Body of pancreas (tissue), 4 donors: ENCODE data around the gene GALT. TPM values are rescaled to one million over a fixed set of nuclear protein-coding genes. Genes with fewer than 3 reads are reported as not detected.
"Not testable (repeated sequence)": the region's sequence is repeated elsewhere in the genome, so short reads cannot be mapped to it uniquely, and the experiment has no call there.

Experiments used
- ATAC-seq: fragments of 150-250 bp; one replicate; pipeline ENCODE4 v1.9.1; 2016
- DNase-seq, 4 donors: peaks; one replicate each; pipeline ENCODE4 v3.0.0-alpha.2; 2019
- H3K27ac ChIP-seq, 4 donors: fragments of 200-600 bp; sonication (generic); 1 replicate in 3 of 4; 2 replicates in 1 of 4; pipeline versions ENCODE4 v1.5.1 to v1.6.1; 2016 to 2019; ENCODE audit warnings: mild to moderate bottlenecking in 1 of 4, mixed read lengths in 1 of 4, moderate library complexity in 1 of 4
- H3K27me3 ChIP-seq, 2 donors: fragments of 200-600 bp; sonication (generic); one replicate each; pipeline ENCODE4 v1.6.0; 2016; ENCODE audit warnings: mild to moderate bottlenecking in 1 of 2
- H3K36me3 ChIP-seq, 2 donors: fragments of 200-600 bp; sonication (generic); replicated peaks in 1 of 2; 2 replicates each; pipeline ENCODE4 v1.5.1; 2016; ENCODE audit warnings: low read depth in 2 of 2; ENCODE audit not compliant: insufficient read depth in 1 of 2
- H3K4me1 ChIP-seq: fragments of 200-600 bp; sonication (generic); one replicate; pipeline ENCODE4 v1.6.0; 2016
- H3K4me3 ChIP-seq, 2 donors: fragments of 200-600 bp; sonication (generic); 1 replicate in 1 of 2; 2 replicates in 1 of 2; pipeline ENCODE4 v1.5.1; 2016 to 2019
- H3K9me3 ChIP-seq, 3 donors: fragments of 200-600 bp; sonication (generic); 1 replicate in 2 of 3; 2 replicates in 1 of 3; pipeline ENCODE4 v1.5.1; 2016
- CTCF ChIP-seq, 7 experiments: fragments of 450-650 bp in 4 of 7; fragments of 200-600 bp in 3 of 7; sonication (generic) in 3 of 7; IDR thresholded peaks; one replicate each; pipeline ENCODE4 v1.5.1; 2016 to 2019; ENCODE audit warnings: antibody characterized with exemption in 7 of 7
- POLR2A ChIP-seq, 3 donors: fragments of 450-650 bp; IDR thresholded peaks; one replicate each; pipeline ENCODE4 v1.6.1; 2016; ENCODE audit warnings: antibody characterized with exemption in 3 of 3, mild to moderate bottlenecking in 2 of 3
- WGBS, 2 donors: methylation state at CpG; one replicate each; pipeline ENCODE4 v1.1.5; 2017; 5-methylcytosine and 5-hydroxymethylcytosine counted together
- intact Hi-C: fragments of 100-400 bp; cut with DNase I; formaldehyde crosslinking; loops from one replicate; pipeline ENCODE4 v1.15.1; 2023
- total RNA-seq, 2 donors: library from RNA; depleted of rRNA; stranded (reverse); fragments of >200 nt; gene quantifications; one replicate each; pipeline ENCODE4 v1.1.0, GENCODE V29; 2016

The GALT gene
- total RNA-seq, 2 donors from 2014 or later = 31.6 to 33.2 TPM

DNA sequence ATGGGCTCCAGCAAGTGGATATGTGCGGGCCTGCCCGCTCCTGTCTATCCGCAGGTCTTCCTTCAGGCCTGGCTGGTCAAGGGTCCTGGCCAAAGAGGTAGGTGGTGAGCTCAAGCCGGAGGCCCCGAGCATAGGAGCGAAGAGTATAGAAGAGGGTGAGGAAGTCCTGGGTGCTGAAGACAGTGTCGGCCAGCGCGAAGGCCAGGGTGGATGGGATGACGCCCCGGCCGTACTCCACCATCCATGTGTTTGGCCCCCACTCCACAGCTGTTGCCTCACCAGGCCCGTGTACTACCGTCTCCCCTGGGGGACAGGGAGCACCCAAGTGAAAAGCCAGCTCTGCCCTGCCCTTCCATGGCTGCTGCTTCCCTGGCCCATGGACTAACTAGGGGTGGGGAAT is 10.9 kb upstream of the GALT start:
- H3K4me1 ChIP-seq = peaks cover 28% of the 10 kb centered on the region
- no peak overlapping the region for H3K4me3 ChIP-seq
- TF ChIP-seq CTCF (IDR thresholded peaks at IDR 0.05) = no peak
- no peak for TF ChIP-seq POLR2A (IDR thresholded peaks at IDR 0.05)
- H3K9me3 ChIP-seq = no peaks in the 10 kb centered on the region
- H3K27me3 ChIP-seq = no peaks in the 10 kb centered on the region
- H3K36me3 ChIP-seq = no peaks in the 10 kb centered on the region
- intact Hi-C loops = no loop called here
- WGBS, 2 donors = 92 to 95% methylated on average over 14 of the region's 14 CpGs
- H3K27ac ChIP-seq = no peak overlapping the region
- ATAC-seq (no peak), DNase-seq (no peak)

DNA sequence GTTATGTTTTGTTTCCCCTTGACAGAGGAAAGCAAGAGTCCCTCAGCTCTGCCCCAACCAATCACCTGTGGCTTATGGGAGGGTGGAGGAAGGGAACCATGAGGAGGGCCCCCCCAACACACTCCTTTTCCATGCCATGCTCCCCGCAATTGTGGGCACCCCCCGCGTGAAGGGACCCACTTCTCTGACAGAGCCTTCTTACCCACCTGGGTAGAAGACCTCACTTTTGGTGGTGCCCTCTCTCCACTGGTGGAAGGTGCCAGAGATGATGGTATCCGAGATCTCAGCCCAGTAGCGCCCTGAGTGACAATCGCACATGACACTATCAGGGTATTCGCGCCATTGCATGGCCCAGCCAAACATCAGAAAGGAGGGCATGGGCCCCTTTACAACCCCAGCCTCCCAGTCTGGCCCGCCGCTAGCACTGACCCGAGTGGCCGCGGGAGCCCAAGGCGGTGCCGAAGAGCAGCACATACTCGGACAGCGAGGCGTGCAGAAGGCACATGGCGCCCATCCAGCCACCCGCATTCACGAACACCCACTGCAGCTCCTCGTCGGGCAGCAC is 9.6 kb upstream of the GALT start:
- H3K4me1 ChIP-seq = peaks cover 28% of the 10 kb centered on the region
- no peaks in the 10 kb centered on the region for H3K27me3 ChIP-seq
- DNase-seq = peak in 2 of 4 donors; percentile 52 to 57
- 9 to 13% methylated on average over 8 to 23 of the region's 23 CpGs for WGBS, 2 donors
- TF ChIP-seq CTCF (IDR thresholded peaks at IDR 0.05) = no peak
- intact Hi-C loops = no loop called here
- no peaks in the 10 kb centered on the region for H3K36me3 ChIP-seq
- peak overlapping the region; percentile 71 to 84 (median 79) for H3K27ac ChIP-seq
- H3K9me3 ChIP-seq = no peaks in the 10 kb centered on the region
- peak overlapping the region; percentile 32 to 48 for H3K4me3 ChIP-seq
- ATAC-seq = no peak

- Histone ChIP-seq H3K36me3 (no peaks in the 10 kb centered on the region), H3K9me3 (no peaks in the 10 kb centered on the region), H3K27ac (peak within 1 kb of the TSS; percentile 71 to 84 (median 79)), H3K4me3 (peak within 1 kb of the TSS; percentile 32 to 48), H3K4me1 (peaks cover 28% of the 10 kb centered on the region), H3K27me3 (no peaks in the 10 kb centered on the region)
- intact Hi-C loops = no loop called here
- peak; percentile 93 to 95 (median 94) for DNase-seq
- peak; percentile 75 to 79 (median 75) for TF ChIP-seq POLR2A (IDR thresholded peaks at IDR 0.05)
- TF ChIP-seq CTCF (IDR thresholded peaks at IDR 0.05) = peak in 1 of 7 experiments; percentile 28
- 0 to 1% methylated on average over 4 to 46 of the region's 74 CpGs for WGBS, 2 donors
- ATAC-seq = peak; percentile 97
Measured at GRCh38 chr9:34637356-34638137, 8.9 kb upstream of the GALT start, which contains the start of gene SIGMAR1. SIGMAR1 (minus strand) TSS chr9:34637787; CDS start chr9:34637697, 90 bp downstream.

DNA sequence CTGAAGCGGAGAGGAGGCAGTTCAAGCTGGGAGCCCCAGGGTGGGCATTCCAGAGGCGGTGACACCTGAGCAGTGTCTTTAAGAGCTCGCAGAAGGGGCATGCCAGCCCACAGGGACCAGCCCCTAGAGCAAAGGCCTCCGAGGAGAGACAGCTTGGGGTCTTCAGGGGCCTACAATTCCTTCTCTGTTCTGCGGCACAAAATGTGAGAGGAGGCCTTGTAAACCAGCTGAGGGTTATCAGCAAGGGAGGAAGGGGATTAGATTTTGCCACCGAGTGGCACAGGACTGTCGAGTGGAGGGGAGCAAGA is 8.4 kb upstream of the GALT start:
- Histone ChIP-seq H3K36me3 (no peaks in the 10 kb centered on the region), H3K4me3 (peak overlapping the region; percentile 32 to 48), H3K9me3 (no peaks in the 10 kb centered on the region), H3K4me1 (peaks cover 28% of the 10 kb centered on the region), H3K27me3 (no peaks in the 10 kb centered on the region), H3K27ac (peak overlapping the region; percentile 71 to 84 (median 79))
- 5 to 15% methylated on average over 7 of the region's 7 CpGs for WGBS, 2 donors
- no peak for DNase-seq
- intact Hi-C loops = no loop called here
- TF ChIP-seq POLR2A (IDR thresholded peaks at IDR 0.05) (peak in 1 of 3 donors; percentile 22), CTCF (IDR thresholded peaks at IDR 0.05) (no peak)
- ATAC-seq = no peak

GRCh38 chr9:34639322-34639721 is 7.2 kb upstream of the GALT start:
- H3K27me3 ChIP-seq, H3K4me3 ChIP-seq, intact Hi-C loops, H3K36me3 ChIP-seq, ATAC-seq, DNase-seq, H3K27ac ChIP-seq, H3K9me3 ChIP-seq: not testable (repeated sequence)
- H3K4me1 ChIP-seq = peaks cover 29% of the 10 kb centered on the region
- 86 to 97% methylated on average over 7 to 8 of the region's 8 CpGs for WGBS, 2 donors
